ENCODE measurements around the gene ATP6V1G1. TPM values are rescaled to one million over a fixed set of nuclear protein-coding genes. Genes with fewer than 3 reads are reported as not detected.

The ATP6V1G1 gene
- total RNA-seq, 4 donors from 2014 or later: 90.9 to 310 (median 130) TPM

DNA sequence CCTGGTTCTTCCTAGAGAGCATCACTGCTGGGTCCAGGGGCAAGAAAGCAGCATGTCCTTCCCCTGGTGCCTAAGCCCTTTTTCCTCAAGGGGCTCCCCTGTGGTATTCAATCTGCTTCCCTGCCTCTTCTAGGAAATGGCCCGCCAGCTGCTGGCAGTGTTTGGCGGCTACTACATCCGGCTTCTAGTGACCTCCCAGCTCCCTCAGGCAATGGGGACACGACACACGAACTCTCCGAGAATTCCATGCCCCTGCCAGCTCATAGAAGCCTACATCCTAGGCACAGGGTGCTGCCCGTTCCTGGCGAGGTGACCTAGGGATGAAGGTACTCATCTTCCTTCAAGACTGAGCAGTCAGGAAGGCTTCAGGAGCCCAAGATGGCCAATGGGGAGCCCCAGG lies 55.4 kb downstream of the ATP6V1G1 start:
- Histone ChIP-seq H3K27me3 (no peaks in the 10 kb centered on the region), H3K27ac (no peak overlapping the region), H3K4me1 (no peaks in the 10 kb centered on the region), H3K36me3 (no peaks in the 10 kb centered on the region), H3K4me3 (no peak overlapping the region), H3K9me3 (no peaks in the 10 kb centered on the region)
- TF ChIP-seq POLR2A (IDR thresholded peaks at IDR 0.05): no peak
- TF ChIP-seq, protein P1, sequence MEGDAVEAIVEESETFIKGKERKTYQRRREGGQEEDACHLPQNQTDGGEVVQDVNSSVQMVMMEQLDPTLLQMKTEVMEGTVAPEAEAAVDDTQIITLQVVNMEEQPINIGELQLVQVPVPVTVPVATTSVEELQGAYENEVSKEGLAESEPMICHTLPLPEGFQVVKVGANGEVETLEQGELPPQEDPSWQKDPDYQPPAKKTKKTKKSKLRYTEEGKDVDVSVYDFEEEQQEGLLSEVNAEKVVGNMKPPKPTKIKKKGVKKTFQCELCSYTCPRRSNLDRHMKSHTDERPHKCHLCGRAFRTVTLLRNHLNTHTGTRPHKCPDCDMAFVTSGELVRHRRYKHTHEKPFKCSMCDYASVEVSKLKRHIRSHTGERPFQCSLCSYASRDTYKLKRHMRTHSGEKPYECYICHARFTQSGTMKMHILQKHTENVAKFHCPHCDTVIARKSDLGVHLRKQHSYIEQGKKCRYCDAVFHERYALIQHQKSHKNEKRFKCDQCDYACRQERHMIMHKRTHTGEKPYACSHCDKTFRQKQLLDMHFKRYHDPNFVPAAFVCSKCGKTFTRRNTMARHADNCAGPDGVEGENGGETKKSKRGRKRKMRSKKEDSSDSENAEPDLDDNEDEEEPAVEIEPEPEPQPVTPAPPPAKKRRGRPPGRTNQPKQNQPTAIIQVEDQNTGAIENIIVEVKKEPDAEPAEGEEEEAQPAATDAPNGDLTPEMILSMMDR (IDR thresholded peaks at IDR 0.05): no peak
- no peak for DNase-seq
- intact Hi-C loops (cut with DNase I; ENCODE audit: low total_unique reads): no loop called here

DNA sequence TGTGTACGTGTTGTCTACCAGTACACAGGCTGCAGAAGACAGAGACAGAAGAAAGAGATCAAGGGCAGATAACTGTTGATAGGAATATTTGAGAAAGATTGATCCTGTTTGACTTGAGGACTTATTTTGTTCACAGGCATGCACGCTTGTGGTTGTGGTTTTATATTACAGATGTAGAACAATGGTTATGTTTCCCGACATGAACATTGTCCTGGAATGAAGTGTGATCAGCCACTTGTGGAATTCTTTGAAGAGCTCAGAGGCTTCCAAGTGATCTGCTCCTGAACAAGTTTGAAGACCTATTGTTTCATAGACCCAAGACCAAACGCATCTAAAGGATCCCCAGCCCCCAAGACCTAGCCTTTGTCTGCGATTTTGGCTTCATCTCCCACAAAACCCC lies 56.3 kb downstream of the ATP6V1G1 start:
- no peaks in the 10 kb centered on the region for H3K36me3 ChIP-seq
- no peaks in the 10 kb centered on the region for H3K9me3 ChIP-seq
- TF ChIP-seq, protein P1 (IDR thresholded peaks at IDR 0.05): no peak
- no peak for TF ChIP-seq POLR2A (IDR thresholded peaks at IDR 0.05)
- DNase-seq: no peak
- H3K27me3 ChIP-seq: no peaks in the 10 kb centered on the region
- H3K4me3 ChIP-seq: no peak overlapping the region
- intact Hi-C loops (cut with DNase I; ENCODE audit: low total_unique reads): no loop called here
- H3K27ac ChIP-seq: no peak overlapping the region
- H3K4me1 ChIP-seq: no peaks in the 10 kb centered on the region

Small RNA genes lying within 50 kb of the gene (small RNA-seq; reads per million reads assigned to genes)
- not detected for gene RF00019

Other genes with a start within 250 kb of the ATP6V1G1 start
- gene AKNA, start 199.8 kb upstream of the ATP6V1G1 start, total RNA-seq: 100 to 1,000 TPM in 1 of 4 donors, 10 to 100 TPM in 3; 24.1 to 123 (median 34.3) TPM
- gene WHRN, start 82.3 kb upstream of the ATP6V1G1 start, total RNA-seq: 10 to 100 TPM in 2 of 4 donors, 1 to 10 TPM in 2; 4.0 to 32.3 (median 20.2) TPM
- 10 to 100 TPM in 2 of 4 donors, 1 to 10 TPM in 2; 4.1 to 16.5 (median 8.5) TPM for gene TMEM268, start 23.5 kb downstream of the ATP6V1G1 start, total RNA-seq
- not detected for gene TEX53, start 70.0 kb downstream of the ATP6V1G1 start, total RNA-seq
- gene TEX48, start 94.4 kb downstream of the ATP6V1G1 start, total RNA-seq: not detected
- 1 to 10 TPM in 1 of 4 donors, under 1 TPM in 1, not detected in 2; 0.15 to 3.3 TPM for gene TNFSF15, start 218.3 kb downstream of the ATP6V1G1 start, total RNA-seq

Measured in uterus (tissue), 4 donors.